H1 (cell line): ENCODE results near the gene DAZAP1. TPM values are rescaled to one million over a fixed set of nuclear protein-coding genes. Genes with fewer than 3 reads are reported as not detected.
A peak's percentile ranks its signal among the peaks of the same experiment; 100 is the strongest.

Experiments used
- CTCF ChIA-PET: fragments of 300-600 bp; sonication (Branson Sonifier 250); formaldehyde crosslinking; loops from one replicate; lab custom pipeline; 2021; ENCODE audit not compliant: partially characterized antibody; lab: Charles Lee
- POLR2A ChIA-PET: fragments of 300-600 bp; sonication (Branson Sonifier 250); formaldehyde crosslinking; loops from one replicate; lab custom pipeline; 2021; ENCODE audit warnings: inconsistent platforms; ENCODE audit not compliant: partially characterized antibody; lab: Charles Lee
- DNase-seq, 2 experiments: peaks; one replicate each; pipeline versions ENCODE4 v3.0.0 to v3.0.0-alpha.2; 2010 to 2022; ENCODE audit warnings: low spot score in 2 of 2, low read depth in 1 of 2, mixed read lengths in 1 of 2
- FAIRE-seq: peaks from 2 replicates; lab custom pipeline; 2011; peaks lifted over from hg19 to GRCh38; lab: Jason Lieb, UNC
- H2AFZ ChIP-seq: 2 replicates; pipeline ENCODE4 v1.8.1; 2012; ENCODE audit warnings: low read length, inconsistent platforms
- H2AK5ac ChIP-seq: 2 replicates; pipeline ENCODE4 v1.6.1; 2013; ENCODE audit warnings: low read depth, low read length
- H2BK120ac ChIP-seq: replicated peaks from 2 replicates; pipeline ENCODE3; 2013; ENCODE audit warnings: low read depth, low read length, inconsistent platforms
- H2BK12ac ChIP-seq: 2 replicates; pipeline ENCODE4 v1.6.1; 2013; ENCODE audit warnings: low read depth, low read length
- H2BK15ac ChIP-seq: 2 replicates; pipeline ENCODE4 v1.6.1; 2013; ENCODE audit warnings: low read length
- H2BK20ac ChIP-seq: 2 replicates; pipeline ENCODE4 v1.6.1; 2013; ENCODE audit warnings: low read length
- H2BK5ac ChIP-seq: 2 replicates; pipeline ENCODE4 v1.6.1; 2013; ENCODE audit warnings: low read depth, low read length
- H3K14ac ChIP-seq: 2 replicates; pipeline ENCODE4 v1.6.1; 2013; ENCODE audit warnings: inconsistent platforms; ENCODE audit not compliant: insufficient read length
- H3K18ac ChIP-seq: 2 replicates; pipeline ENCODE4 v1.6.1; 2013; ENCODE audit warnings: low read length; ENCODE audit errors: extremely low read depth
- H3K23ac ChIP-seq: 2 replicates; pipeline ENCODE4 v1.6.1; 2013; ENCODE audit warnings: inconsistent platforms; ENCODE audit not compliant: insufficient read length
- H3K23me2 ChIP-seq: 2 replicates; pipeline ENCODE4 v1.6.1; 2013; ENCODE audit warnings: low read depth, low read length
- H3K27ac ChIP-seq: 2 replicates; pipeline ENCODE4 v1.6.1; 2011; ENCODE audit warnings: low read depth, low read length, inconsistent platforms
- H3K27me3 ChIP-seq, 4 experiments: replicated peaks in 1 of 4; 1 replicate in 1 of 4; 2 replicates in 3 of 4; pipeline versions ENCODE4 v1.6.1 to v1.8.1; 2011 to 2013; ENCODE audit warnings: low read length in 3 of 4, mild to moderate bottlenecking in 3 of 4, inconsistent platforms in 2 of 4, mixed read lengths in 2 of 4, moderate library complexity in 1 of 4; ENCODE audit not compliant: control insufficient read depth in 3 of 4, insufficient read depth in 3 of 4; ENCODE audit errors: extremely low read depth in 1 of 4
- H3K36me3 ChIP-seq, 4 experiments: 2 replicates each; pipeline versions ENCODE4 v1.6.1 to v1.8.1; 2011 to 2013; ENCODE audit warnings: mild to moderate bottlenecking in 4 of 4, low read length in 3 of 4, moderate library complexity in 2 of 4, control low read depth in 1 of 4, inconsistent platforms in 1 of 4; ENCODE audit not compliant: insufficient read depth in 4 of 4, control insufficient read depth in 2 of 4
- H3K4ac ChIP-seq: replicated peaks from 2 replicates; pipeline ENCODE3; 2013; ENCODE audit warnings: low read length, low read depth, mixed read lengths, inconsistent platforms; ENCODE audit not compliant: insufficient read length
- H3K4me1 ChIP-seq, 4 experiments: replicated peaks in 1 of 4; 1 replicate in 1 of 4; 2 replicates in 3 of 4; pipeline versions ENCODE4 v1.6.1 to v1.8.1; 2011 to 2013; ENCODE audit warnings: low read length in 3 of 4, inconsistent platforms in 2 of 4, mixed read lengths in 1 of 4; ENCODE audit not compliant: insufficient read depth in 4 of 4, control insufficient read depth in 3 of 4
- H3K4me2 ChIP-seq, 2 experiments: 2 replicates each; pipeline versions ENCODE4 v1.6.1 to v1.8.1; 2011 to 2013; ENCODE audit warnings: low read depth in 2 of 2, low read length in 2 of 2, control low read depth in 1 of 2, inconsistent platforms in 1 of 2, mild to moderate bottlenecking in 1 of 2; ENCODE audit not compliant: insufficient read depth in 1 of 2
- H3K4me3 ChIP-seq, 4 experiments: fragments of 200-600, 300-600 bp in 1 of 4; sonication (generic), shearing (Covaris generic), sonication (Bioruptor Twin) in 1 of 4; 2 replicates each; pipeline versions ENCODE4 v1.5.1 to v1.8.1; 2011 to 2016; ENCODE audit warnings: low read length in 4 of 4, low read depth in 3 of 4, control low read depth in 2 of 4, inconsistent platforms in 2 of 4, mild to moderate bottlenecking in 2 of 4, mixed read lengths in 1 of 4, moderate library complexity in 1 of 4; ENCODE audit not compliant: insufficient read depth in 2 of 4; ENCODE audit errors: extremely low read depth in 1 of 4
- H3K56ac ChIP-seq: replicated peaks from 2 replicates; pipeline ENCODE3; 2013; ENCODE audit warnings: low read depth, mild to moderate bottlenecking, mixed read lengths, low read length, inconsistent platforms; ENCODE audit not compliant: insufficient read length
- H3K79me1 ChIP-seq: 2 replicates; pipeline ENCODE4 v1.6.1; 2013; ENCODE audit warnings: low read depth, low read length, control low read depth
- H3K79me2 ChIP-seq, 2 experiments: 2 replicates each; pipeline versions ENCODE4 v1.6.1 to v1.8.1; 2012 to 2013; ENCODE audit warnings: low read length in 2 of 2, mild to moderate bottlenecking in 2 of 2, inconsistent platforms in 1 of 2; ENCODE audit not compliant: insufficient read depth in 2 of 2, control insufficient read depth in 1 of 2
- H3K9ac ChIP-seq, 4 experiments: replicated peaks in 1 of 4; 1 replicate in 1 of 4; 2 replicates in 3 of 4; pipeline versions ENCODE4 v1.6.1 to v1.8.1; 2011 to 2013; ENCODE audit warnings: low read depth in 3 of 4, low read length in 3 of 4, control low read depth in 2 of 4, mild to moderate bottlenecking in 2 of 4, moderate library complexity in 2 of 4, inconsistent platforms in 1 of 4; ENCODE audit errors: extremely low read depth in 1 of 4
- H3K9me3 ChIP-seq, 2 experiments: 2 replicates each; pipeline versions ENCODE4 v1.6.1 to v1.8.1; 2012 to 2013; ENCODE audit warnings: mild to moderate bottlenecking in 2 of 2, moderate library complexity in 2 of 2, control low read depth in 1 of 2, inconsistent platforms in 1 of 2, low read depth in 1 of 2, low read length in 1 of 2, mixed read lengths in 1 of 2; ENCODE audit not compliant: insufficient read depth in 2 of 2
- H4K20me1 ChIP-seq, 2 experiments: replicated peaks in 1 of 2; 2 replicates each; pipeline versions ENCODE3 to v1.8.1; 2011 to 2013; ENCODE audit warnings: inconsistent platforms in 2 of 2, low read length in 2 of 2, mild to moderate bottlenecking in 1 of 2; ENCODE audit not compliant: insufficient read depth in 2 of 2, control insufficient read depth in 1 of 2
- H4K5ac ChIP-seq: 2 replicates; pipeline ENCODE4 v1.6.1; 2013; ENCODE audit warnings: low read length, low read depth, mixed read lengths, inconsistent platforms; ENCODE audit not compliant: insufficient read length
- H4K8ac ChIP-seq: 2 replicates; pipeline ENCODE4 v1.8.0; 2013; ENCODE audit warnings: mild to moderate bottlenecking, moderate library complexity, low read length, inconsistent platforms; ENCODE audit not compliant: insufficient read depth; ENCODE audit errors: extremely low read depth
- H4K91ac ChIP-seq: replicated peaks from 2 replicates; pipeline ENCODE3; 2013; ENCODE audit warnings: low read length, mixed read lengths, inconsistent platforms; ENCODE audit not compliant: insufficient read length
- BCL11A ChIP-seq, 2 experiments: IDR thresholded peaks; one replicate each; pipeline ENCODE4 v1.6.1; 2011; ENCODE audit warnings: low read depth in 2 of 2, low read length in 2 of 2, mild to moderate bottlenecking in 2 of 2
- EZH2 ChIP-seq: fragments of 200-600 bp; sonication (generic); IDR thresholded peaks from 2 replicates; pipeline ENCODE4 v1.7.1; 2012; ENCODE audit warnings: low read depth, mild to moderate bottlenecking, moderate library complexity, low read length, inconsistent platforms; ENCODE audit not compliant: severe bottlenecking
- FOSL1 ChIP-seq: IDR thresholded peaks from 2 replicates; pipeline ENCODE4 v1.6.1; 2011; ENCODE audit warnings: mild to moderate bottlenecking, low read depth, low read length, moderate library complexity; ENCODE audit not compliant: insufficient read depth
- HDAC2 ChIP-seq, 2 experiments: fragments of 300-600 bp in 1 of 2; sonication (generic) in 1 of 2; IDR thresholded peaks; 2 replicates each; pipeline ENCODE4 v1.6.1; 2011 to 2012; ENCODE audit warnings: low read depth in 2 of 2, low read length in 2 of 2, mild to moderate bottlenecking in 2 of 2, moderate library complexity in 2 of 2, borderline replicate concordance in 1 of 2, inconsistent platforms in 1 of 2
- RAD21 ChIP-seq, 2 experiments: IDR thresholded peaks in 1 of 2; conservative IDR thresholded peaks in 1 of 2; 2 replicates each; pipeline ENCODE4 v1.6.1; 2011; ENCODE audit warnings: low read depth in 2 of 2, low read length in 2 of 2, improper control_type of control experiment in 1 of 2, inconsistent platforms in 1 of 2, mild to moderate bottlenecking in 1 of 2, moderate library complexity in 1 of 2
- RNF2 ChIP-seq: fragments of 200-900, 300-1000 bp; sonication (generic); IDR thresholded peaks from 2 replicates; pipeline ENCODE4 v1.7.1; 2016; ENCODE audit warnings: borderline replicate concordance, low read depth, mild to moderate bottlenecking, antibody characterized with exemption, low read length; ENCODE audit not compliant: poor library complexity, severe bottlenecking; ENCODE audit errors: missing control alignments
- RXRA ChIP-seq: IDR thresholded peaks from 2 replicates; pipeline ENCODE4 v1.6.1; 2011; ENCODE audit warnings: low read depth, mild to moderate bottlenecking, low read length, moderate library complexity; ENCODE audit not compliant: insufficient read depth
- SP4 ChIP-seq: IDR thresholded peaks from 2 replicates; pipeline ENCODE4 v1.6.1; 2012; ENCODE audit warnings: low read length, inconsistent platforms
- WGBS, 2 experiments: shearing (Covaris generic) in 1 of 2; methylation state at CpG; one replicate each; pipeline versions ENCODE4 v1.1.6 to v1.1.7; 2013 to 2015; ENCODE audit warnings: low lambda C conversion rate in 2 of 2, mixed read lengths in 2 of 2, inconsistent platforms in 1 of 2, low coverage in 1 of 2, missing lambda C conversion rate in 1 of 2; ENCODE audit not compliant: insufficient replicate concordance in 2 of 2, insufficient coverage in 1 of 2, insufficient read length in 1 of 2; ENCODE audit errors: extremely low coverage in 1 of 2, missing lambda C conversion rate in 1 of 2; 5-methylcytosine and 5-hydroxymethylcytosine counted together
- polyA plus RNA-seq, 7 experiments: library from polyadenylated mRNA; depleted of rRNA in 3 of 7; stranded (reverse) in 5 of 7; unstranded in 2 of 7; fragments of >200 nt in 5 of 7; fragments of 200-250 nt in 2 of 7; gene quantifications; 1 replicate in 5 of 7; 2 replicates in 1 of 7; 4 replicates in 1 of 7; pipeline versions ENCODE4 v1.2.1 to v1.2.3, GENCODE V29; 2011 to 2013; ENCODE audit warnings: missing spikeins in 2 of 7, mixed read lengths in 2 of 7
- total RNA-seq: library from RNA; stranded (reverse); fragmentation: NEBNext Ultra II Directional; extraction: Animal tissue kit (Norgen Biotek cat#: 25700); gene quantifications from 2 replicates; pipeline ENCODE4 v1.2.1, GENCODE V29; 2021
- TF ChIP-seq, protein P1 (sequence below): IDR thresholded peaks from 2 replicates; pipeline ENCODE4 v1.6.1; 2012; ENCODE audit warnings: inconsistent platforms

The DAZAP1 gene
- total and polyA plus RNA-seq, 2 of the 8 experiments (the other 6 are each of a cell fraction or from before 2014, with no cell fraction given) = 79.6 to 341 TPM

DNA sequence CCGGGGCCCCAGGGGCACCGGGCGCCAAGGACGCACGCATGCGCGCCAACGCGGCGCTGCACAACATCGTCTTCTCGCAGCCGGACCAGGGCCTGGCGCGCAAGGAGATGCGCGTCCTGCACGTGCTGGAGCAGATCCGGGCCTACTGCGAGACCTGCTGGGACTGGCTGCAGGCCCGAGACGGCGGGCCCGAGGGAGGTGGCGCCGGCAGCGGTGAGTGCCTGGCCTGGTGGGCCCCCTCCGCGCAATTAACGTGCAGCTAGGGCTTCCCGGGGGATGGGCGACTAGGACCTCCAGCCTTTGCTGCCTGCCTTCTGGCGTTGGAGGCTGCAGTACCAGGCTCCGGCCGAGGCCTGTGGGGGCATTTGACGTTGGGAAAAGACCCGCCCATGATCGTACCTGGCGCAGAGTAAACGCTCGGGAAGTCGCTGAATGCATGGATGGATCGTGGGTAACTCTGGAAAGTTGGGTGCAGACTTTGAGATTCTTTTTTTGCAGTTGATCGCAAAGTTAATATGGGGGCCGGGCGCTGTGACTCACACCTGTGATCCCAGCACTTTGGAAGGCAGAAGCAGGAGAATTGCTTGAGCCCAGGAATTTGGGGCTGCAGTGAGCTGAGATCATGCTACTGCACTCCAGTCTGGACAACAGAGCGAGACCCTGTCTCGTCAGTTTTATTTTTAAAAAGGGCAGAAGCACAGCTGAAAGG lies 49.8 kb downstream of the DAZAP1 start:
- Histone ChIP-seq H3K27ac (no peak overlapping the region), H3K18ac (no peak overlapping the region), H2BK12ac (no peak overlapping the region), H3K9me3 (no peaks in the 10 kb centered on the region), H2BK20ac (no peak overlapping the region; the same call in 1 of the 2 replicates), H3K4me3 (no peak overlapping the region), H3K79me1 (no peaks in the 10 kb centered on the region; the same call in 1 of the 2 replicates), H2AK5ac (no peak overlapping the region), H3K79me2 (no peaks in the 10 kb centered on the region), H3K9ac (no peak overlapping the region; a peak in 1 of 7 replicates), H3K4me1 (peaks cover 0 to 22% (median 18%) of the 10 kb centered on the region in 4 experiments; a peak in 6 of 7 replicates), H3K56ac (no peak overlapping the region), H4K91ac (no peak overlapping the region), H2BK15ac (no peak overlapping the region), H4K8ac (peak overlapping the region; percentile 79; the same call in 1 of the 2 replicates), H3K4ac (no peak overlapping the region), H4K20me1 (peaks cover 2 to 6% of the 10 kb centered on the region in 2 experiments), H3K23me2 (peaks cover 3% of the 10 kb centered on the region; the same call in 1 of the 2 replicates), H2BK5ac (no peak overlapping the region), H3K4me2 (peak overlapping the region in 1 of 2 experiments; percentile 51; a peak in 1 of 4 replicates), H3K14ac (no peak overlapping the region), H3K36me3 (peaks cover 0 to 2% (median 0%) of the 10 kb centered on the region in 4 experiments; a peak in 2 of 8 replicates), H3K27me3 (peaks cover 0 to 18% (median 10%) of the 10 kb centered on the region in 4 experiments; a peak in 4 of 7 replicates), H3K23ac (no peak overlapping the region), H4K5ac (no peak overlapping the region), H2AFZ (no peak overlapping the region), H2BK120ac (no peak overlapping the region)
- ChIA-PET CTCF (interaction anchor here (0.7 to 6.9 kb wide), 10 partner anchors 10 to 86 kb away, joined by 3 to 54 read pairs (median 3); no protein-coding TSS in a partner anchor), POLR2A (interaction anchor here (0.5 to 9.4 kb wide), 8 partner anchors 10 to 288 kb away, joined by 3 to 109 read pairs (median 7); no protein-coding TSS in a partner anchor)
- 63% methylated on average over 40 of the region's 48 CpGs; no CpG with 5 or more reads in 1 of the 2 experiments for WGBS, 2 experiments
- DNase-seq (no peak), FAIRE-seq (no peak)
- TF ChIP-seq RXRA (no peak), RAD21 (IDR thresholded peaks at IDR 0.05 in 1 of 2, conservative IDR thresholded peaks at IDR 0.05 in 1 of 2; ENCODE audit: low read depth in 2 of 2, low read length in 2 of 2) (peak; percentile 20 to 30; a peak in 3 of 4 replicates), BCL11A (IDR thresholded peaks at IDR 0.05; ENCODE audit: low read depth in 2 of 2, low read length in 2 of 2) (no peak), HDAC2 (IDR thresholded peaks at IDR 0.05; ENCODE audit: borderline replicate concordance in 1 of 2, low read depth in 2 of 2, low read length in 2 of 2) (no peak), FOSL1 (no peak), SP4 (no peak), RNF2 (no peak), EZH2 (no peak)
- TF ChIP-seq, protein P1, sequence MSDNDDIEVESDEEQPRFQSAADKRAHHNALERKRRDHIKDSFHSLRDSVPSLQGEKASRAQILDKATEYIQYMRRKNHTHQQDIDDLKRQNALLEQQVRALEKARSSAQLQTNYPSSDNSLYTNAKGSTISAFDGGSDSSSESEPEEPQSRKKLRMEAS = peak; percentile 67; the same call in 1 of the 2 replicates
